Mucosa of stomach (tissue), 1 donor: ENCODE data around the gene NOTCH3.

Source experiments
- H3K27me3 ChIP-seq: one replicate; pipeline ENCODE4 v1.7.0; 2013; ENCODE audit warnings: mild to moderate bottlenecking, low read length; ENCODE audit not compliant: control insufficient read depth, insufficient read depth
- H3K36me3 ChIP-seq: one replicate; pipeline ENCODE4 v1.7.0; 2013; ENCODE audit warnings: low read length; ENCODE audit not compliant: control insufficient read depth, insufficient read depth
- H3K4me1 ChIP-seq: one replicate; pipeline ENCODE4 v1.7.0; 2013; ENCODE audit warnings: mild to moderate bottlenecking, low read length; ENCODE audit not compliant: control insufficient read depth, insufficient read depth
- H3K4me3 ChIP-seq: one replicate; pipeline ENCODE4 v1.7.0; 2013; ENCODE audit warnings: low read length
- H3K9ac ChIP-seq: one replicate; pipeline ENCODE4 v1.7.0; 2013; ENCODE audit warnings: mild to moderate bottlenecking, low read length, moderate library complexity
- H3K9me3 ChIP-seq: one replicate; pipeline ENCODE4 v1.7.0; 2013; ENCODE audit warnings: mild to moderate bottlenecking, low read length, moderate library complexity; ENCODE audit not compliant: control insufficient read depth
- donor health status: Pancreatic carcinoma.

Gene NOTCH3

GRCh38 chr19:15123031-15123890 is 77.5 kb downstream of the NOTCH3 start:
- Histone ChIP-seq H3K4me3 (no peak overlapping the region), H3K27me3 (no peaks in the 10 kb centered on the region), H3K9ac (no peak overlapping the region), H3K9me3 (no peaks in the 10 kb centered on the region), H3K36me3 (no peaks in the 10 kb centered on the region), H3K4me1 (peaks cover 9% of the 10 kb centered on the region)

- no peak overlapping the region for H3K9ac ChIP-seq
- no peaks in the 10 kb centered on the region for H3K27me3 ChIP-seq
- H3K36me3 ChIP-seq, result peaks cover 7% of the 10 kb centered on the region
- no peak overlapping the region for H3K4me3 ChIP-seq
- peaks cover 9% of the 10 kb centered on the region for H3K4me1 ChIP-seq
- H3K9me3 ChIP-seq, result no peaks in the 10 kb centered on the region
Measured at GRCh38 chr19:15122331-15123030, 78.3 kb downstream of the NOTCH3 start.

GRCh38 chr19:15120135-15121026 is 80.4 kb downstream of the NOTCH3 start:
- no peak overlapping the region for H3K4me3 ChIP-seq
- no peaks in the 10 kb centered on the region for H3K9me3 ChIP-seq
- H3K4me1 ChIP-seq, result peaks cover 9% of the 10 kb centered on the region
- H3K9ac ChIP-seq, result no peak overlapping the region
- peaks cover 7% of the 10 kb centered on the region for H3K36me3 ChIP-seq
- H3K27me3 ChIP-seq, result no peaks in the 10 kb centered on the region

- Histone ChIP-seq H3K4me1 (peaks cover under 1% of the 10 kb centered on the region), H3K4me3 (no peak overlapping the region), H3K36me3 (peaks cover 7% of the 10 kb centered on the region), H3K27me3 (no peaks in the 10 kb centered on the region), H3K9me3 (no peaks in the 10 kb centered on the region), H3K9ac (no peak overlapping the region)
Measured at GRCh38 chr19:15118789-15119494, 81.9 kb downstream of the NOTCH3 start.

- Histone ChIP-seq H3K9ac (no peak overlapping the region), H3K9me3 (no peaks in the 10 kb centered on the region), H3K27me3 (no peaks in the 10 kb centered on the region), H3K36me3 (peaks cover 7% of the 10 kb centered on the region), H3K4me3 (no peak overlapping the region), H3K4me1 (no peaks in the 10 kb centered on the region)
Measured at GRCh38 chr19:15118248-15118647, 82.5 kb downstream of the NOTCH3 start.

- H3K27me3 ChIP-seq, result no peaks in the 10 kb centered on the region
- no peak overlapping the region for H3K9ac ChIP-seq
- H3K4me1 ChIP-seq, result no peaks in the 10 kb centered on the region
- peaks cover 7% of the 10 kb centered on the region for H3K36me3 ChIP-seq
- H3K9me3 ChIP-seq, result no peaks in the 10 kb centered on the region
- H3K4me3 ChIP-seq, result no peak overlapping the region
Measured at GRCh38 chr19:15116856-15117255, 83.9 kb downstream of the NOTCH3 start.

- H3K4me1 ChIP-seq, result no peaks in the 10 kb centered on the region
- peaks cover 7% of the 10 kb centered on the region for H3K36me3 ChIP-seq
- H3K9ac ChIP-seq, result no peak overlapping the region
- H3K27me3 ChIP-seq, result no peaks in the 10 kb centered on the region
- no peak overlapping the region for H3K4me3 ChIP-seq
- H3K9me3 ChIP-seq, result no peaks in the 10 kb centered on the region
Measured at GRCh38 chr19:15115762-15116615, 84.8 kb downstream of the NOTCH3 start.

- no peak overlapping the region for H3K9ac ChIP-seq
- H3K4me3 ChIP-seq, result no peak overlapping the region
- no peaks in the 10 kb centered on the region for H3K4me1 ChIP-seq
- H3K36me3 ChIP-seq, result peaks cover 7% of the 10 kb centered on the region
- no peaks in the 10 kb centered on the region for H3K27me3 ChIP-seq
- H3K9me3 ChIP-seq, result no peaks in the 10 kb centered on the region
Measured at GRCh38 chr19:15115080-15115479, 85.7 kb downstream of the NOTCH3 start.

GRCh38 chr19:15114153-15114540 is 86.6 kb downstream of the NOTCH3 start:
- H3K4me3 ChIP-seq, result no peak overlapping the region
- no peak overlapping the region for H3K9ac ChIP-seq
- H3K36me3 ChIP-seq, result peaks cover 7% of the 10 kb centered on the region
- no peaks in the 10 kb centered on the region for H3K27me3 ChIP-seq
- H3K9me3 ChIP-seq, result no peaks in the 10 kb centered on the region
- no peaks in the 10 kb centered on the region for H3K4me1 ChIP-seq

GRCh38 chr19:15113245-15114152 is 87.3 kb downstream of the NOTCH3 start:
- H3K9ac ChIP-seq, result no peak overlapping the region
- peaks cover 7% of the 10 kb centered on the region for H3K36me3 ChIP-seq
- no peaks in the 10 kb centered on the region for H3K4me1 ChIP-seq
- no peaks in the 10 kb centered on the region for H3K27me3 ChIP-seq
- no peak overlapping the region for H3K4me3 ChIP-seq
- no peaks in the 10 kb centered on the region for H3K9me3 ChIP-seq
